SK-N-SH treated with all-trans-retinoic acid at 6 μM for 48 hours (cell line): Measurements from ENCODE around the gene PTPRD.

Experiments
- ATAC-seq: fragments of 200-7000 bp; cut with Tn5 transposase; 3 replicates; pipeline ENCODE4 v1.9.1; 2020; ENCODE audit warnings: mild to moderate bottlenecking, moderate library complexity
- ARNTL ChIP-seq: fragments of 450-650 bp; formaldehyde crosslinking; IDR thresholded peaks from 2 replicates; pipeline ENCODE4 v1.5.0; 2020; ENCODE audit warnings: low read depth, mild to moderate bottlenecking, moderate library complexity, borderline replicate concordance
- BACH2 ChIP-seq: fragments of 250-450 bp; sonication (Bioruptor Pico); IDR thresholded peaks from 2 replicates; pipeline ENCODE4 v1.9.0; 2021; ENCODE audit warnings: mild to moderate bottlenecking, borderline replicate concordance
- CSDC2 ChIP-seq: fragments of 250-450 bp; sonication (Bioruptor Pico); IDR thresholded peaks from 2 replicates; pipeline ENCODE4 v1.5.0; 2020; ENCODE audit warnings: mild to moderate bottlenecking, moderate library complexity
- ESRRG ChIP-seq: fragments of 250-450 bp; sonication (Bioruptor Pico); IDR thresholded peaks from 2 replicates; pipeline ENCODE4 v1.6.1; 2021; ENCODE audit warnings: mild to moderate bottlenecking
- GLIS3 ChIP-seq: fragments of 250-450 bp; sonication (Bioruptor Pico); IDR thresholded peaks from 2 replicates; pipeline ENCODE4 v1.5.0; 2020; ENCODE audit warnings: mild to moderate bottlenecking, moderate library complexity
- ISL1 ChIP-seq: fragments of 250-450 bp; sonication (Bioruptor Pico); IDR thresholded peaks from 2 replicates; pipeline ENCODE4 v2.1.2; 2022; ENCODE audit warnings: mild to moderate bottlenecking, moderate library complexity
- OSR1 ChIP-seq: fragments of 250-450 bp; sonication (Bioruptor Pico); IDR thresholded peaks from 2 replicates; pipeline ENCODE4 v1.8.0; 2022; ENCODE audit warnings: moderate library complexity, mild to moderate bottlenecking, inconsistent platforms
- PPARA ChIP-seq: fragments of 250-450 bp; sonication (Bioruptor Pico); IDR thresholded peaks from 2 replicates; pipeline ENCODE4 v1.5.0; 2020; ENCODE audit warnings: mild to moderate bottlenecking, borderline replicate concordance
- RARB ChIP-seq: fragments of 250-450 bp; sonication (Bioruptor Pico); IDR thresholded peaks from 2 replicates; pipeline ENCODE4 v1.8.0; 2021; ENCODE audit warnings: mild to moderate bottlenecking, moderate library complexity
- SNAI2 ChIP-seq: fragments of 250-450 bp; sonication (Bioruptor Pico); IDR thresholded peaks from 2 replicates; pipeline ENCODE4 v1.5.0; 2020; ENCODE audit warnings: mild to moderate bottlenecking, moderate library complexity
- TCF4 ChIP-seq: fragments of 250-450 bp; sonication (Bioruptor Pico); IDR thresholded peaks from 2 replicates; pipeline ENCODE4 v1.8.0; 2021; ENCODE audit warnings: mild to moderate bottlenecking, moderate library complexity, borderline replicate concordance
- TOX ChIP-seq: fragments of 250-450 bp; sonication (Bioruptor Pico); IDR thresholded peaks from 2 replicates; pipeline ENCODE4 v1.8.0; 2021; ENCODE audit warnings: mild to moderate bottlenecking, moderate library complexity, borderline replicate concordance
- ZFP3 ChIP-seq: fragments of 250-450 bp; sonication (Bioruptor Pico); IDR thresholded peaks from 2 replicates; pipeline ENCODE4 v1.5.0; 2020; ENCODE audit warnings: mild to moderate bottlenecking, moderate library complexity
- ZFP30 ChIP-seq: fragments of 450-650 bp; formaldehyde crosslinking; IDR thresholded peaks from 2 replicates; pipeline ENCODE4 v1.5.0; 2022; ENCODE audit warnings: mild to moderate bottlenecking, moderate library complexity
- ZNF565 ChIP-seq: fragments of 450-650 bp; formaldehyde crosslinking; conservative IDR thresholded peaks from 2 replicates; pipeline ENCODE4 v1.5.0; 2020; ENCODE audit warnings: low read depth, mild to moderate bottlenecking, moderate library complexity
- ZNF70 ChIP-seq: fragments of 450-650 bp; formaldehyde crosslinking; IDR thresholded peaks from 2 replicates; pipeline ENCODE4 v1.5.0; 2020; ENCODE audit warnings: mild to moderate bottlenecking, moderate library complexity
- ZNF8 ChIP-seq: fragments of 450-650 bp; formaldehyde crosslinking; IDR thresholded peaks from 2 replicates; pipeline ENCODE4 v1.5.0; 2020; ENCODE audit warnings: mild to moderate bottlenecking, moderate library complexity
- TF ChIP-seq, protein P1 (sequence below): fragments of 250-450 bp; sonication (Bioruptor Pico); IDR thresholded peaks from 2 replicates; pipeline ENCODE4 v1.5.1; 2020; ENCODE audit warnings: low read depth, mild to moderate bottlenecking, moderate library complexity
- TF ChIP-seq, protein P2 (sequence below): fragments of 250-450 bp; sonication (Bioruptor Pico); IDR thresholded peaks from 2 replicates; pipeline ENCODE4 v1.8.0; 2020; ENCODE audit warnings: mild to moderate bottlenecking, moderate library complexity, borderline replicate concordance
- TF ChIP-seq, protein P3 (sequence below): fragments of 250-450 bp; sonication (Bioruptor Pico); IDR thresholded peaks from 2 replicates; pipeline ENCODE4 v1.5.1; 2021; ENCODE audit warnings: mild to moderate bottlenecking, moderate library complexity
- TF ChIP-seq, protein P4 (sequence below): fragments of 250-450 bp; sonication (Bioruptor Pico); IDR thresholded peaks from 2 replicates; pipeline ENCODE4 v1.8.0; 2021; ENCODE audit warnings: low read depth, mild to moderate bottlenecking, moderate library complexity, borderline replicate concordance
- TF ChIP-seq, protein P5 (sequence below): fragments of 250-450 bp; sonication (Bioruptor Pico); IDR thresholded peaks from 2 replicates; pipeline ENCODE4 v1.5.0; 2020; ENCODE audit warnings: mild to moderate bottlenecking, moderate library complexity

The PTPRD gene

DNA sequence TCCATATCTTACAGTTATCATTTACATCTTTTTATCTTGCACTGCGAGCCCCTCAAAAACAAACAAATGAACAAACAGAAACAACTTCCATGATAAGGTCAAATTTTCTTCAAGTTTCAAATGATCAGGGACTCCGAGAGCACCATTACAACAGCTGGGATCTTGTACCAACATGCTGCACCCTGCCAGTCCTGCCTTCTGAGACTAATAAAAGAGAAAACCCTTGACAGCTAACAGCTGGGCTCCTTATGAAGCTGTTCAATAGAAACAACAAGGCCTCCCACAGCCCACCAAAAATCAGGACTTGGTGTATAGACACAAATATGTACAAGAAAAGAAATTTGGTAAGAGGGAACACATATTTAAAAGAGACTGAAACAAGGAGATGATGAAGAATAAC lies 1828.0 kb downstream of the PTPRD start:
- ATAC-seq = no peak
- TF ChIP-seq GLIS3 = no peak
- TF ChIP-seq ZFP30 = no peak
- TF ChIP-seq PPARA (CRISPR knock-in tag) = no peak
- no peak for TF ChIP-seq ARNTL
- TF ChIP-seq, protein P1, sequence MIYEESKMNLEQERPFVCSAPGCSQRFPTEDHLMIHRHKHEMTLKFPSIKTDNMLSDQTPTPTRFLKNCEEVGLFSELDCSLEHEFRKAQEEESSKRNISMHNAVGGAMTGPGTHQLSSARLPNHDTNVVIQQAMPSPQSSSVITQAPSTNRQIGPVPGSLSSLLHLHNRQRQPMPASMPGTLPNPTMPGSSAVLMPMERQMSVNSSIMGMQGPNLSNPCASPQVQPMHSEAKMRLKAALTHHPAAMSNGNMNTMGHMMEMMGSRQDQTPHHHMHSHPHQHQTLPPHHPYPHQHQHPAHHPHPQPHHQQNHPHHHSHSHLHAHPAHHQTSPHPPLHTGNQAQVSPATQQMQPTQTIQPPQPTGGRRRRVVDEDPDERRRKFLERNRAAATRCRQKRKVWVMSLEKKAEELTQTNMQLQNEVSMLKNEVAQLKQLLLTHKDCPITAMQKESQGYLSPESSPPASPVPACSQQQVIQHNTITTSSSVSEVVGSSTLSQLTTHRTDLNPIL (CRISPR knock-in tag) = no peak
- no peak for TF ChIP-seq RARB (CRISPR knock-in tag)
- TF ChIP-seq ZNF8 (CRISPR knock-in tag) = no peak
- TF ChIP-seq BACH2 (CRISPR knock-in tag) = no peak
- TF ChIP-seq, protein P2, sequence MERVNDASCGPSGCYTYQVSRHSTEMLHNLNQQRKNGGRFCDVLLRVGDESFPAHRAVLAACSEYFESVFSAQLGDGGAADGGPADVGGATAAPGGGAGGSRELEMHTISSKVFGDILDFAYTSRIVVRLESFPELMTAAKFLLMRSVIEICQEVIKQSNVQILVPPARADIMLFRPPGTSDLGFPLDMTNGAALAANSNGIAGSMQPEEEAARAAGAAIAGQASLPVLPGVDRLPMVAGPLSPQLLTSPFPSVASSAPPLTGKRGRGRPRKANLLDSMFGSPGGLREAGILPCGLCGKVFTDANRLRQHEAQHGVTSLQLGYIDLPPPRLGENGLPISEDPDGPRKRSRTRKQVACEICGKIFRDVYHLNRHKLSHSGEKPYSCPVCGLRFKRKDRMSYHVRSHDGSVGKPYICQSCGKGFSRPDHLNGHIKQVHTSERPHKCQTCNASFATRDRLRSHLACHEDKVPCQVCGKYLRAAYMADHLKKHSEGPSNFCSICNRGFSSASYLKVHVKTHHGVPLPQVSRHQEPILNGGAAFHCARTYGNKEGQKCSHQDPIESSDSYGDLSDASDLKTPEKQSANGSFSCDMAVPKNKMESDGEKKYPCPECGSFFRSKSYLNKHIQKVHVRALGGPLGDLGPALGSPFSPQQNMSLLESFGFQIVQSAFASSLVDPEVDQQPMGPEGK (CRISPR knock-in tag) = no peak
- TF ChIP-seq ZFP3 (CRISPR knock-in tag) = no peak
- TF ChIP-seq CSDC2 = no peak

DNA sequence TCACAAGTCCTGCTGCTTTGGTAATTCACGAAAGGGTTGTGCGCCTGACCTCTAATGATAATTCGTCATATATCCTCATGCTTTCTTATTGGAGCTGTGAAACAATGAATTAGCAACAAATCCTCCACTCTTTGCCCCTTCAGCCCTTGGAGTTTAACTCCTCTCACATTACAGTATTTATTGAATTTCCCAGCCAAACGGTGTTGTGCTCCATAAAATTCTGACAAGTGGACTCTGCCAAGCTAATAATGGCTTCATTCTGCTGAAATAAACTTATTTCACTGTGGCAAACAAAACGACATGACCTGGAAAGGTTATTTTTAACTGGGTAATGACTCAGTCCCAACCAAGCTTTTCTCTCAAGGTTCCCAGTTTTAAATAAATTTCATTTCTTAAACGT lies 1828.9 kb downstream of the PTPRD start:
- no peak for ATAC-seq

DNA sequence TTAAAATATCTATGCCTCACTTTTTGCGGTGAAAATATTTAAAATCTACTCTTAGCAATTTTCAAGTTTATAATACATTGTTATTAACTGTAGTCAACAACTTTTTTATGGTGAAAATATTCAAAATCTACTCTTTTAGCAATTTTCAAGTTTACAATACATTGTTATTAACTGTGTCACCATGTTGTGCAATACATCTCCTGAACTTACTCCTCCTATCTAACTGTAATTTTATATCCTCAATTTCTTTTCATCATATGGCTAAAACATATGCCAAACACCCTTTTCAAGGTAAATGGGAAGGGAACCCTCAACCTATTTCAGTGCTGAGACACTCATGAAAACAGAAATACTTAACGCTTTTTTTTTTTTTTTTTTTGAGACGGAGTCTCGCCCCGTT lies 1830.6 kb downstream of the PTPRD start:
- no peak for ATAC-seq
- TF ChIP-seq ISL1 (no peak), TOX (CRISPR knock-in tag) (no peak), TCF4 (no peak), ZNF8 (CRISPR knock-in tag) (no peak), SNAI2 (CRISPR knock-in tag) (no peak), ZNF70 (CRISPR knock-in tag) (no peak), PPARA (CRISPR knock-in tag) (no peak), ZFP30 (no peak), ESRRG (CRISPR knock-in tag) (no peak), RARB (CRISPR knock-in tag) (no peak), ZNF565 (CRISPR knock-in tag) (no peak), ARNTL (no peak)
- TF ChIP-seq, protein P2 (CRISPR knock-in tag) = no peak
- TF ChIP-seq, protein P3, sequence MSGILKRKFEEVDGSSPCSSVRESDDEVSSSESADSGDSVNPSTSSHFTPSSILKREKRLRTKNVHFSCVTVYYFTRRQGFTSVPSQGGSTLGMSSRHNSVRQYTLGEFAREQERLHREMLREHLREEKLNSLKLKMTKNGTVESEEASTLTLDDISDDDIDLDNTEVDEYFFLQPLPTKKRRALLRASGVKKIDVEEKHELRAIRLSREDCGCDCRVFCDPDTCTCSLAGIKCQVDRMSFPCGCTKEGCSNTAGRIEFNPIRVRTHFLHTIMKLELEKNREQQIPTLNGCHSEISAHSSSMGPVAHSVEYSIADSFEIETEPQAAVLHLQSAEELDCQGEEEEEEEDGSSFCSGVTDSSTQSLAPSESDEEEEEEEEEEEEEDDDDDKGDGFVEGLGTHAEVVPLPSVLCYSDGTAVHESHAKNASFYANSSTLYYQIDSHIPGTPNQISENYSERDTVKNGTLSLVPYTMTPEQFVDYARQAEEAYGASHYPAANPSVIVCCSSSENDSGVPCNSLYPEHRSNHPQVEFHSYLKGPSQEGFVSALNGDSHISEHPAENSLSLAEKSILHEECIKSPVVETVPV (CRISPR knock-in tag) = no peak

More for the DNA sequence above, 1828.9 kb downstream of the PTPRD start:
- no peak for TF ChIP-seq RARB (CRISPR knock-in tag)
- TF ChIP-seq, protein P4, sequence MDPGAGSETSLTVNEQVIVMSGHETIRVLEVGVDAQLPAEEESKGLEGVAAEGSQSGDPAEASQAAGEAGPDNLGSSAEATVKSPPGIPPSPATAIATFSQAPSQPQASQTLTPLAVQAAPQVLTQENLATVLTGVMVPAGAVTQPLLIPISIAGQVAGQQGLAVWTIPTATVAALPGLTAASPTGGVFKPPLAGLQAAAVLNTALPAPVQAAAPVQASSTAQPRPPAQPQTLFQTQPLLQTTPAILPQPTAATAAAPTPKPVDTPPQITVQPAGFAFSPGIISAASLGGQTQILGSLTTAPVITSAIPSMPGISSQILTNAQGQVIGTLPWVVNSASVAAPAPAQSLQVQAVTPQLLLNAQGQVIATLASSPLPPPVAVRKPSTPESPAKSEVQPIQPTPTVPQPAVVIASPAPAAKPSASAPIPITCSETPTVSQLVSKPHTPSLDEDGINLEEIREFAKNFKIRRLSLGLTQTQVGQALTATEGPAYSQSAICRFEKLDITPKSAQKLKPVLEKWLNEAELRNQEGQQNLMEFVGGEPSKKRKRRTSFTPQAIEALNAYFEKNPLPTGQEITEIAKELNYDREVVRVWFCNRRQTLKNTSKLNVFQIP (CRISPR knock-in tag) = no peak
- TF ChIP-seq ISL1 = no peak

DNA sequence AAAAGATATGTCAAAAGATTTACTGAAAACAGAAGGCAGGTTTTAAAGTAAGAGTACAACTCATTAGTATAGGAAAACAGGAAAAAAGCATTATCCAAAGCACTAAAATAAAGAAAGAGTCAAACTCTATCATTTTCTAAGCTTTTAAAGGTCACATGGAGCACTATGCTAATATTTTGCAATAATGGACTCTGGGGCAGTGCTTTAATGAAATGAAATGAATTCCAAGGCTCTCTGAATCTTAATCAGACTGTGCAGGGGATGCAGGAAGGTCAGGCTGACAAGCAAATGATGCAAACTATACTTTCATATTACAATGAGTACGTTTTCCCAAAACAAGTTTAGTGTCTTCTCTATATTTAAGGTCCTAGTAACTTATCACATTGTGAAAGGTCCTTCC lies 1831.3 kb downstream of the PTPRD start:
- no peak for ATAC-seq
- no peak for TF ChIP-seq ZNF565 (CRISPR knock-in tag)
- TF ChIP-seq OSR1 (CRISPR knock-in tag) = no peak
- TF ChIP-seq, protein P2 (CRISPR knock-in tag) = no peak
- no peak for TF ChIP-seq ESRRG (CRISPR knock-in tag)
- TF ChIP-seq ZFP3 (CRISPR knock-in tag) = no peak
- no peak for TF ChIP-seq PPARA (CRISPR knock-in tag)
- TF ChIP-seq ISL1 = no peak
- TF ChIP-seq RARB (CRISPR knock-in tag) = no peak
- TF ChIP-seq, protein P5, sequence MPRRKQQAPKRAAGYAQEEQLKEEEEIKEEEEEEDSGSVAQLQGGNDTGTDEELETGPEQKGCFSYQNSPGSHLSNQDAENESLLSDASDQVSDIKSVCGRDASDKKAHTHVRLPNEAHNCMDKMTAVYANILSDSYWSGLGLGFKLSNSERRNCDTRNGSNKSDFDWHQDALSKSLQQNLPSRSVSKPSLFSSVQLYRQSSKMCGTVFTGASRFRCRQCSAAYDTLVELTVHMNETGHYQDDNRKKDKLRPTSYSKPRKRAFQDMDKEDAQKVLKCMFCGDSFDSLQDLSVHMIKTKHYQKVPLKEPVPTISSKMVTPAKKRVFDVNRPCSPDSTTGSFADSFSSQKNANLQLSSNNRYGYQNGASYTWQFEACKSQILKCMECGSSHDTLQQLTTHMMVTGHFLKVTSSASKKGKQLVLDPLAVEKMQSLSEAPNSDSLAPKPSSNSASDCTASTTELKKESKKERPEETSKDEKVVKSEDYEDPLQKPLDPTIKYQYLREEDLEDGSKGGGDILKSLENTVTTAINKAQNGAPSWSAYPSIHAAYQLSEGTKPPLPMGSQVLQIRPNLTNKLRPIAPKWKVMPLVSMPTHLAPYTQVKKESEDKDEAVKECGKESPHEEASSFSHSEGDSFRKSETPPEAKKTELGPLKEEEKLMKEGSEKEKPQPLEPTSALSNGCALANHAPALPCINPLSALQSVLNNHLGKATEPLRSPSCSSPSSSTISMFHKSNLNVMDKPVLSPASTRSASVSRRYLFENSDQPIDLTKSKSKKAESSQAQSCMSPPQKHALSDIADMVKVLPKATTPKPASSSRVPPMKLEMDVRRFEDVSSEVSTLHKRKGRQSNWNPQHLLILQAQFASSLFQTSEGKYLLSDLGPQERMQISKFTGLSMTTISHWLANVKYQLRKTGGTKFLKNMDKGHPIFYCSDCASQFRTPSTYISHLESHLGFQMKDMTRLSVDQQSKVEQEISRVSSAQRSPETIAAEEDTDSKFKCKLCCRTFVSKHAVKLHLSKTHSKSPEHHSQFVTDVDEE = no peak
- no peak for TF ChIP-seq ZNF8 (CRISPR knock-in tag)
- TF ChIP-seq CSDC2 = no peak
- TF ChIP-seq TOX (CRISPR knock-in tag) = no peak
- no peak for TF ChIP-seq ARNTL
- no peak for TF ChIP-seq BACH2 (CRISPR knock-in tag)
- TF ChIP-seq SNAI2 (CRISPR knock-in tag) = no peak
